ENCODE results near the gene GTF2H4.

Gene GTF2H4

DNA sequence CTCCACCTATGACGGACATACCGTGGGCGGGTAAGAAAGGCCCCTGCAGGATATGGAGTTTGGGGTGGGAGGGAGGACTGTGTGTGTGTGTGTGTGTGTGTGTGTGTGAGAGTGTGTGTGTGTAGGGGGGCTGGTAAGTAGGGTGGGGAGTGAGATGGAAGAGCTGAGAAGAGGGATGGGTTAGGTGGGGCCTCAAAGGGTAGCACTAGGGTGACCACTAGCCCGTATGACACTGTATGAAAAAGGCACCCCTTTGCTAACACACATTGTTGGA, 16.6 kb upstream of the GTF2H4 start:
- peaks cover 69% of the 10 kb centered on the region for H3K36me3 ChIP-seq (ENCODE audit: insufficient read depth, low read length)
- no peaks in the 10 kb centered on the region for H3K27me3 ChIP-seq (ENCODE audit: control insufficient read depth in 1 of 2, insufficient read depth in 2 of 2, low read length in 2 of 2)
- H3K9ac ChIP-seq (ENCODE audit: low read length), result no peak overlapping the region
- peaks cover 17% of the 10 kb centered on the region for H3K4me1 ChIP-seq (ENCODE audit: insufficient read depth, low read length)
- H3K27ac ChIP-seq (ENCODE audit: low read depth, low read length), result no peak overlapping the region
- H3K4me3 ChIP-seq (ENCODE audit: low read depth in 1 of 2, low read length in 2 of 2), result no peak overlapping the region
- no peaks in the 10 kb centered on the region for H3K9me3 ChIP-seq (ENCODE audit: low read length)

GRCh38 chr6:30891816-30892538, 16.0 kb upstream of the GTF2H4 start:
- H3K4me1 ChIP-seq (ENCODE audit: insufficient read depth, low read length), result peaks cover 11% of the 10 kb centered on the region
- H3K9ac ChIP-seq (ENCODE audit: low read length), result no peak overlapping the region
- H3K27me3 ChIP-seq (ENCODE audit: control insufficient read depth in 1 of 2, insufficient read depth in 2 of 2, low read length in 2 of 2), result no peaks in the 10 kb centered on the region
- H3K27ac ChIP-seq (ENCODE audit: low read depth, low read length), result no peak overlapping the region
- H3K4me3 ChIP-seq (ENCODE audit: low read depth in 1 of 2, low read length in 2 of 2), result no peak overlapping the region
- H3K36me3 ChIP-seq (ENCODE audit: insufficient read depth, low read length), result peaks cover 75% of the 10 kb centered on the region
- H3K9me3 ChIP-seq (ENCODE audit: low read length), result no peaks in the 10 kb centered on the region

DNA sequence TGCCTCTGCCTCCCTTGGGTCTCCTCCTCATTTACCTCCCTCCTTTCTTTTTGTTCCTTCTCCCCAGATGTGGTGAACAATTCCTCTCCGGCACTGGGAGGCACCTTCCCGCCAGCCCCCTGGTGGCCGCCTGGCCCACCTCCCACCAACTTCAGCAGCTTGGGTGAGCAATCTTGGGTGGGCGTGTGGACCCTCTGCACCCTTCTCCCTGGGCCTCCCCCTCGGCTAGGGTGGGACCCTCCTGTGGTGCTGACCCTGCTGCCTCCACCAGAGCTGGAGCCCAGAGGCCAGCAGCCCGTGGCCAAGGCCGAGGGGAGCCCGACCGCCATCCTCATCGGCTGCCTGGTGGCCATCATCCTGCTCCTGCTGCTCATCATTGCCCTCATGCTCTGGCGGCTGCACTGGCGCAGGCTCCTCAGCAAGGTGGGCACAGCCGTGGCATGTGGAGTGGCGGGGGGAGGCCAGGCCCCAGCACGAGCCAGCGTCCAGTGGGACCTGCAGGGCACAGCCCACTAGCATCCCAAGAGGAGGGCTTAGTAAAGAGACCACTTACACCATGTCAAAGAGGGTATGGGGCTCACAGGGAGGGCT, 14.9 kb upstream of the GTF2H4 start:
- H3K9me3 ChIP-seq (ENCODE audit: low read length), result no peaks in the 10 kb centered on the region
- H3K4me3 ChIP-seq (ENCODE audit: low read depth in 1 of 2, low read length in 2 of 2), result no peak overlapping the region
- H3K27me3 ChIP-seq (ENCODE audit: control insufficient read depth in 1 of 2, insufficient read depth in 2 of 2, low read length in 2 of 2), result no peaks in the 10 kb centered on the region
- peaks cover 10% of the 10 kb centered on the region for H3K4me1 ChIP-seq (ENCODE audit: insufficient read depth, low read length)
- no peak overlapping the region for H3K27ac ChIP-seq (ENCODE audit: low read depth, low read length)
- H3K9ac ChIP-seq (ENCODE audit: low read length), result no peak overlapping the region
- peaks cover 85% of the 10 kb centered on the region for H3K36me3 ChIP-seq (ENCODE audit: insufficient read depth, low read length)

- Histone ChIP-seq H3K9ac (ENCODE audit: low read length) (no peak overlapping the region), H3K4me3 (ENCODE audit: low read depth in 1 of 2, low read length in 2 of 2) (no peak overlapping the region), H3K36me3 (ENCODE audit: insufficient read depth, low read length) (peaks cover 90% of the 10 kb centered on the region), H3K27ac (ENCODE audit: low read depth, low read length) (no peak overlapping the region), H3K4me1 (ENCODE audit: insufficient read depth, low read length) (peaks cover 10% of the 10 kb centered on the region), H3K27me3 (ENCODE audit: control insufficient read depth in 1 of 2, insufficient read depth in 2 of 2, low read length in 2 of 2) (no peaks in the 10 kb centered on the region), H3K9me3 (ENCODE audit: low read length) (no peaks in the 10 kb centered on the region)
These were observed 14.3 kb upstream of the GTF2H4 start for GRCh38 chr6:30893666-30894065.

- no peak overlapping the region for H3K9ac ChIP-seq (ENCODE audit: low read length)
- H3K4me1 ChIP-seq (ENCODE audit: insufficient read depth, low read length), result peaks cover 10% of the 10 kb centered on the region
- no peak overlapping the region for H3K27ac ChIP-seq (ENCODE audit: low read depth, low read length)
- no peaks in the 10 kb centered on the region for H3K9me3 ChIP-seq (ENCODE audit: low read length)
- no peak overlapping the region for H3K4me3 ChIP-seq (ENCODE audit: low read depth in 1 of 2, low read length in 2 of 2)
- peaks cover 84% of the 10 kb centered on the region for H3K36me3 ChIP-seq (ENCODE audit: insufficient read depth, low read length)
- H3K27me3 ChIP-seq (ENCODE audit: control insufficient read depth in 1 of 2, insufficient read depth in 2 of 2, low read length in 2 of 2), result no peaks in the 10 kb centered on the region
These were observed 13.6 kb upstream of the GTF2H4 start for GRCh38 chr6:30894381-30894780.

DNA sequence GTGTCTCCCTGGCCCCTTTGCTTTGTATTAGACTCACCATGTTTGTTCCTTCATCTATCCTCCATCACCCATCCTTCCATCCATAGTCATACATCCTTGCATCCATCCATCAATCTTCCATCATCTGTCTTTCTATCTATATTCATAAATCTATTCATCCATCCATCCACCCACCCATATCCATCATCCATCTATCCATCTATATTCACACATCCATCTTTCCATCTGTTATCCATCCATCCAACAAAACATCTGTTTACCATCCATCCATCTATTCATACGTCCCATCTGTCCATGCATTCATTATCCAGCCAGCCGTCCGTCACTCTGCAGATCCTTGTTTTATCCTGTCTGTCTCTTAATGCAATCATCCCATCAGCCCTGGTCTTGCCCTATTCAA, 13.1 kb upstream of the GTF2H4 start:
- H3K4me1 ChIP-seq (ENCODE audit: insufficient read depth, low read length), result peaks cover 6% of the 10 kb centered on the region
- no peak overlapping the region for H3K27ac ChIP-seq (ENCODE audit: low read depth, low read length)
- peaks cover 82% of the 10 kb centered on the region for H3K36me3 ChIP-seq (ENCODE audit: insufficient read depth, low read length)
- H3K27me3 ChIP-seq (ENCODE audit: control insufficient read depth in 1 of 2, insufficient read depth in 2 of 2, low read length in 2 of 2), result no peaks in the 10 kb centered on the region
- no peak overlapping the region for H3K4me3 ChIP-seq (ENCODE audit: low read depth in 1 of 2, low read length in 2 of 2)
- no peak overlapping the region for H3K9ac ChIP-seq (ENCODE audit: low read length)
- no peaks in the 10 kb centered on the region for H3K9me3 ChIP-seq (ENCODE audit: low read length)

- H3K27ac ChIP-seq (ENCODE audit: low read depth, low read length), result no peak overlapping the region
- no peak overlapping the region for H3K9ac ChIP-seq (ENCODE audit: low read length)
- peaks cover 78% of the 10 kb centered on the region for H3K36me3 ChIP-seq (ENCODE audit: insufficient read depth, low read length)
These were observed 12.7 kb upstream of the GTF2H4 start for GRCh38 chr6:30895343-30895742.

DNA sequence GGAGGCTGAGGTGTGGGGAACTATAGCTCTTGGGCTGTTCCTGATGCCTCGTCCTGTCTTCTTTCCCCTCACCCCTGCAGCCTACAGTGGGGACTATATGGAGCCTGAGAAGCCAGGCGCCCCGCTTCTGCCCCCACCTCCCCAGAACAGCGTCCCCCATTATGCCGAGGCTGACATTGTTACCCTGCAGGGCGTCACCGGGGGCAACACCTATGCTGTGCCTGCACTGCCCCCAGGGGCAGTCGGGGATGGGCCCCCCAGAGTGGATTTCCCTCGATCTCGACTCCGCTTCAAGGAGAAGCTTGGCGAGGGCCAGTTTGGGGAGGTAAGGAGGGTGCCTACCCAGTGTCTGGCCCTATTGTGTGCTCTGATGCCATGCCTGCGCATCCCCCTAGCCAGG, 11.5 kb upstream of the GTF2H4 start:
- H3K4me3 ChIP-seq (ENCODE audit: low read depth in 1 of 2, low read length in 2 of 2), result no peak overlapping the region
- no peaks in the 10 kb centered on the region for H3K27me3 ChIP-seq (ENCODE audit: control insufficient read depth in 1 of 2, insufficient read depth in 2 of 2, low read length in 2 of 2)
- H3K36me3 ChIP-seq (ENCODE audit: insufficient read depth, low read length), result peaks cover 68% of the 10 kb centered on the region
- H3K4me1 ChIP-seq (ENCODE audit: insufficient read depth, low read length), result no peaks in the 10 kb centered on the region
- no peak overlapping the region for H3K9ac ChIP-seq (ENCODE audit: low read length)
- no peaks in the 10 kb centered on the region for H3K9me3 ChIP-seq (ENCODE audit: low read length)
- no peak overlapping the region for H3K27ac ChIP-seq (ENCODE audit: low read depth, low read length)

More at GRCh38 chr6:30895343-30895742, 12.7 kb upstream of the GTF2H4 start:
- H3K4me1 ChIP-seq (ENCODE audit: insufficient read depth, low read length), result peaks cover 2% of the 10 kb centered on the region
- no peak overlapping the region for H3K4me3 ChIP-seq (ENCODE audit: low read depth in 1 of 2, low read length in 2 of 2)
- H3K27me3 ChIP-seq (ENCODE audit: control insufficient read depth in 1 of 2, insufficient read depth in 2 of 2, low read length in 2 of 2), result no peaks in the 10 kb centered on the region
- no peaks in the 10 kb centered on the region for H3K9me3 ChIP-seq (ENCODE audit: low read length)

GRCh38 chr6:30897882-30898281, 10.1 kb upstream of the GTF2H4 start:
- H3K9ac ChIP-seq (ENCODE audit: low read length), result no peak overlapping the region
- peaks cover 61% of the 10 kb centered on the region for H3K36me3 ChIP-seq (ENCODE audit: insufficient read depth, low read length)
- H3K9me3 ChIP-seq (ENCODE audit: low read length), result no peaks in the 10 kb centered on the region
- no peaks in the 10 kb centered on the region for H3K4me1 ChIP-seq (ENCODE audit: insufficient read depth, low read length)
- no peaks in the 10 kb centered on the region for H3K27me3 ChIP-seq (ENCODE audit: control insufficient read depth in 1 of 2, insufficient read depth in 2 of 2, low read length in 2 of 2)
- H3K4me3 ChIP-seq (ENCODE audit: low read depth in 1 of 2, low read length in 2 of 2), result no peak overlapping the region
- H3K27ac ChIP-seq (ENCODE audit: low read depth, low read length), result no peak overlapping the region

GRCh38 chr6:30898750-30899360, 9.2 kb upstream of the GTF2H4 start:
- no peak overlapping the region for H3K27ac ChIP-seq (ENCODE audit: low read depth, low read length)
- no peaks in the 10 kb centered on the region for H3K27me3 ChIP-seq (ENCODE audit: control insufficient read depth in 1 of 2, insufficient read depth in 2 of 2, low read length in 2 of 2)
- H3K9me3 ChIP-seq (ENCODE audit: low read length), result no peaks in the 10 kb centered on the region
- H3K9ac ChIP-seq (ENCODE audit: low read length), result no peak overlapping the region
- H3K4me3 ChIP-seq (ENCODE audit: low read depth in 1 of 2, low read length in 2 of 2), result no peak overlapping the region
- H3K4me1 ChIP-seq (ENCODE audit: insufficient read depth, low read length), result no peaks in the 10 kb centered on the region
- peaks cover 51% of the 10 kb centered on the region for H3K36me3 ChIP-seq (ENCODE audit: insufficient read depth, low read length)

GRCh38 chr6:30900863-30901417, 7.1 kb upstream of the GTF2H4 start:
- Histone ChIP-seq H3K4me1 (ENCODE audit: insufficient read depth, low read length) (no peaks in the 10 kb centered on the region), H3K36me3 (ENCODE audit: insufficient read depth, low read length) (peaks cover 30% of the 10 kb centered on the region), H3K27me3 (ENCODE audit: control insufficient read depth in 1 of 2, insufficient read depth in 2 of 2, low read length in 2 of 2) (no peaks in the 10 kb centered on the region), H3K27ac (ENCODE audit: low read depth, low read length) (no peak overlapping the region), H3K4me3 (ENCODE audit: low read depth in 1 of 2, low read length in 2 of 2) (no peak overlapping the region), H3K9me3 (ENCODE audit: low read length) (no peaks in the 10 kb centered on the region), H3K9ac (ENCODE audit: low read length) (no peak overlapping the region)
